ENCODE results near the gene AMBRA1.

AMBRA1 gene

DNA sequence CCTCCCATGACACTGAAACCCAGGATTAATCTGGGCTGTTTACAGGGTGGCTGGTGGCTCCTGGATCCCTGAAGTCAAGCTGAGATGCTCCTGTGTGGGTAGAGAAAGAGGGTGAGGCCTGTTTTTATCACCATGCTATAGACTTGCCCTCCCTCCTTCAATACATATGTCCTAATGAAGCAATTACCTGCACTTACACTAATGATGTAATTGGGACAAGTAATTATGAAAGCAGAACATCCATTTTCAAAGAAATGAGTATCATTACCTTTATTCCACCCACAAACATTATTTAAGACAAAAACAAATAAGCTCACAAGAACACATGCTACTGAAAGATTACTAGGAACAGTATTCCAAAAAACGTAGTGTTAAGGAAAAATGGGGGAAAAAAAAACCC lies 138.0 kb downstream of the AMBRA1 start:
- no peak for DNase-seq (ENCODE audit: insufficient read length, low spot score)
- TF ChIP-seq CTCF (IDR thresholded peaks at IDR 0.05; ENCODE audit: insufficient read depth, missing control alignments): no peak
- no peak for FAIRE-seq

DNA sequence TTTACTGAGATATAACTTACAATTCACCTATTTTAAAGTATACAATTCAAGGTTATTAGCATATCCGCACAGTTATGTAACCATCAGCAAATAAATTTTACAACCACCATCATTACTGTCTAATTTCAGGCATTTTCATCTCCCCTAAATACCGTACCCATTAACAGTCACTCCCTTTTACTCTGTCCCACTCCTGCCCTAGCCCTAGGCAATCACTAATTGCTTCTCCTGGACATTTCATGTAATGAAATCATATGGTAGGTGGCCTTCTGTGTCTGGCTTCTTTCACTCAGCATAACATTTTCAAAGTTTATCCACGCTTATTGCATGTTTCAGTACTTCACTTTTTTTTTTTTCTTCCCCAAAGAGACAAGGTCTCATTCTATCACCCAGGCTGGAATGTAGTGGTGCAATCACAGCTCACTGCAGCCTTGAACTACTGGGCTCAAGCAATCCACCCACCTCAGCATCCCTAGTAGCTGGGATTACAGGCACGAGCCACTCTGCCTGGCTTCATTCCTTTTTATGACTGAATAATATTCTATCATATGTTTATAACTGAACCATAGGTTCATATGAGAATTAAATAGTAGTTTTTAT lies 140.8 kb downstream of the AMBRA1 start:
- FAIRE-seq: no peak
- DNase-seq (ENCODE audit: insufficient read length, low spot score): no peak
- no peak for TF ChIP-seq CTCF (IDR thresholded peaks at IDR 0.05; ENCODE audit: insufficient read depth, missing control alignments)

DNA sequence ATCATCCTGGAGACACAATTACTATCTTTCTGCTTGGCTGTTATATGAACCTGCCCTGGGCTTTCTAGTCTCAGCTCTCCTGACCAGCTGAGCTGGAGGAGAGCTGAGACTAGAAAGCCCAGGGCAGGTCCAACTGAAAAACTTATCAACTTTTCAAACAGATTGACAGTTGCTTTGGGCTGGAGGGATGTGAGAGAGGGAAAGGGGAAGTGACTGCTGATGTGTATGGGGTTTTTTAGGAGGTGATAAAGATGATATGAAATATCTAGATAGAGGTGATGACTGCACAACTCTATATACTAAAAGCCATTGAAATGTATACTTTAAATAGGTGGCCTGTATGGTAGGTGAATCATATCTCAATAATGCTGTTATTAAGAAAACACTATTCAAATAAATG lies 142.1 kb downstream of the AMBRA1 start:
- FAIRE-seq (no peak), DNase-seq (ENCODE audit: insufficient read length, low spot score) (no peak)
- TF ChIP-seq CTCF (IDR thresholded peaks at IDR 0.05; ENCODE audit: insufficient read depth, missing control alignments): no peak

- no peak for FAIRE-seq
- no peak for TF ChIP-seq CTCF (IDR thresholded peaks at IDR 0.05; ENCODE audit: insufficient read depth, missing control alignments)
- DNase-seq (ENCODE audit: insufficient read length, low spot score): no peak
These were observed 142.9 kb downstream of the AMBRA1 start for GRCh38 chr11:46450846-46451477.

DNA sequence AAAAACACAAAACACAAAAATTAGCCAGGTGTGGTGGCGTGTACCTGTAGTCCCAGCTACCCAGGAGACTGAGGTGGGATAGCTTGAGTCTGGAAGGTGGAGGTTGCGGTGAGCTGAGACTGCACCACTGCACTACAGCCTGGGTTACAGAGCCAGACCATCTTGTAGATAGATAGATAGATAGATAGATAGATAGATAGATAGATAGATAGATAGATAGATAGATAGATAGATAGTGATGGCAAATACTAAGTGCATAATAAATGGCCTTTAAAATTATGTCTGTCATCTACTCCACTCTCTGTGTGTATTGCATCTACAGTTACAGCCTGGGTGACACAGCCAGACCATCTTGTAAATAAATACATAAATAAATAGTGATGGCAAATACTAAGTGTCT lies 146.3 kb downstream of the AMBRA1 start:
- no peak for TF ChIP-seq CTCF (IDR thresholded peaks at IDR 0.05; ENCODE audit: insufficient read depth, missing control alignments)
- no peak for FAIRE-seq
- DNase-seq (ENCODE audit: insufficient read length, low spot score): no peak

DNA sequence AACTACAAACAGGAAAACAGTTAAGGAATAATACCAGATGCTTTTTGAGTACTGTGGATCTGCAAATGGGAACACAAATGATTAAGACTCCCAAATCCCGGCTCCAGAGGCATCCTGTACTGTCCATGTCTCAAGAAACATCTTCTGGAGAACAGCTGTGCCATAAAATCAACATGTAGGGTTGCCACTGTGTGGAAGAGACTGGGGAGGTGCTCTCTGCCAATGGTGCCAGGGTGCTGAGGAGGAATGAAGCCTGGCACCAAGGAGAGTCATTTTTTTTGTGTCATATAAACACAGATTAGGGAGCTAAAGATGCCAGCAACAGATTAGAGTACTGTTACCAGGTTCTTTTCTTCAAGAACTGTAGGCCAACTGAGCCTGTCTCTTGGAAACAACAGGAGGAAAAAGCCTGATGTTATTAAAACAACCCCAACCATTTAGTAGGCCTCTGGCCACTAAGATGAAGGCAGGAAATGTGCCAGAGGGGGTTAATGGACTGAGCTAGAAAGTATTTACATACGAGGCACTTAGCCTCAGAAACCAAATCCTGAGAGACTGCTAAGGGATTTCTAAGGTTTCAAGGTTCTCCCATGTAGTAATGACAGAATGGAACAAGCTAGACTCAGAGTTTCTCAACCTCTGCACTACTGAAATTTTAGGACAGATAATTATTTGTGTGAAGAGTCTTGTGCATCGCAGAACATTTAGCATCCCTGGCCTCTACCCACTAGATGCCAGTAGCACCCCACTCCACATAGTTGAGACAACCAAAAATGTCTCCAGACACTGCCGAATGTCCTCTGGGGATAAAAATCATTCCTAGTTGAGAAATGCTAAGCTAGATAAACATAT lies 147.7 kb downstream of the AMBRA1 start:
- DNase-seq (ENCODE audit: insufficient read length, low spot score) (no peak), FAIRE-seq (no peak)
- TF ChIP-seq CTCF (IDR thresholded peaks at IDR 0.05; ENCODE audit: insufficient read depth, missing control alignments): peak; percentile 34
